ENCODE data around the gene SYF2. TPM values are rescaled to one million over a fixed set of nuclear protein-coding genes. Genes with fewer than 3 reads are reported as not detected.
A peak's percentile ranks its signal among the peaks of the same experiment; 100 is the strongest.
"Not testable (repeated sequence)": the region's sequence is repeated elsewhere in the genome, so short reads cannot be mapped to it uniquely, and the experiment has no call there.

Gene SYF2
- 47.8 and 51.7 TPM in 2 replicates for total RNA-seq

GRCh38 chr1:25232027-25232865, at the start of gene SYF2:
Gene SYF2, minus strand, starts transcription at chr1:25232502. Its CDS starts 35 bp downstream, at chr1:25232467.
- peak; percentile 90 for DNase-seq (ENCODE audit: low read depth)

DNA sequence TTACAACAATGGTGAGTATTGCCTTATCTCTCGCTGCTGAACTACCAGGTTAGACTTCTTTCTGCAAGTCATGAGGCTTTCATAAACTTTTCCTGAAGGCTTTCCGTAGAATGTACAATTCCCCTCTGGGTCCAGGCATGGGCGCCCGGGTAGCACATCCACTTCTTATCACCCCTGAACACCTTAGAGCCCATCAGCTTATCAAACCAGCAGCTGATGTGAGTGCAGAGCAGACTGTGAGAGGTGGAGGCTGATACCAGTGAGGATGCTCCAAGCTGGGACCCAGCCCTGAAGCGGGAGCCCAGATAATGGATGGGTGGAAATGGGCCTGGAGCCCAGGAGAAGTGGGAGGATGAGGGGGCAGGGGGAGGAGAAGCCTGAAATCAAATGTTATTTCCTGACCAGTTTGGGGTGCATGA, 47.4 kb upstream of the SYF2 start:
- DNase-seq (ENCODE audit: low read depth) = not testable (repeated sequence)

GRCh38 chr1:25278790-25279189, 46.5 kb upstream of the SYF2 start:
- not testable (repeated sequence) for DNase-seq (ENCODE audit: low read depth)

DNA sequence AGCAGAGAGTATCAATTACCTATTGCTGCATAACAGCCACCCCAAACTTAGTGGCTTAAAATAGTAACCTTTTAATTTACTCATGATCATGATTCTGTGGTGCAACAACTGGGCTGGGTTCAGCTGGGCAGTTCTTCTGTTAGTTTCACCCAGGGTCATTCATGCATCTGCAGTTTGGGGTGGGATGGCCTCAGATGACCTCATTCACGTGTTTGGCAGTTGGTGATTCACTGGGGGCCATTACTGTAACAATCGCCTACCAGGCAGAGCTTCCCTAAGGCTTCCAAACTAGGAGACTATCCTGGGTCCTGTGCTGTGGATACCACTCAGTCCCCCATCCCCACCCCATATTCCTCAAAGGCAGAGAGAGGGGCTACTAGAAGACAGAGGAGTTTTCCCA, 46.1 kb upstream of the SYF2 start:
- not testable (repeated sequence) for DNase-seq (ENCODE audit: low read depth)

DNA sequence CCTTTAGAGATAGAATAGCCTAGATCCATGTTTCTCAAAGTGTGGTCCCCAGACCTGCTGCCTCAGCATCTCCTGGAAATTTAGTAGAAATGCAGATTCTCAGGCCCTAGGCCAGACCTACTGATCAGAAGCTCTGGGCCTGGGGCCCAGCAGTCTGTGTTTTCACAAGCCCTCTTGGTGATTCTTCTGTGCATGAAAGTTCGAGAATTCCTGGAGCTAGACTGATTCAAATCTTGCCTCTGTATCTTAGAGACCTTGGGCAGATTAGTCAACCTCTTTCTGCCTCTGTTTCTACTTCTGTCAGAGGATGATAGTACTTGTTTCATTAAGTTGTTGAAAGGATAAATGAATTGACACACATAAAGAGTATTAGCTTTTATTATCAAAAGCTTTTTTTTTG, 45.0 kb upstream of the SYF2 start:
- not testable (repeated sequence) for DNase-seq (ENCODE audit: low read depth)

DNA sequence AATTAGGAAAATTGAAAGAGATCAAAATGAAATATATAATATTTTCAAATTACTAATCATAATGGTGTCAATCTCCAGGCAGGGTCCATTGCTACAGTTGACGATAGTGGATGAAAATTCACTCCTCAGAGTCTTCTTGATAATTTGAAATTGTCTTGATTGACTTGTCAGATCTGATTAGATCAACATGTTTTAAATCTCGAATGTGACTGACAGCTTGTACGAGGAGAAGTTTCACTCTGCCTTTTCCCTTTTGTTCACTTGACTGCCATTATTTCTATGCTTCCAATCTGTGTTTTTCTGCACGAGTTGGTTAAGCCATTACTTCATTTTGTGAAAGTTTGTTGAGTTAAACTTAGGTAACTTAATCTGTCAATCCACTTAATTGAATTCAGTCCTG, 43.3 kb upstream of the SYF2 start:
- not testable (repeated sequence) for DNase-seq (ENCODE audit: low read depth)

GRCh38 chr1:25272238-25272637, 39.9 kb upstream of the SYF2 start, which contains the start of gene RHD:
Gene RHD, plus strand, starts transcription at chr1:25272509. Its CDS starts 39 bp downstream, at chr1:25272548.
- not testable (repeated sequence) for DNase-seq (ENCODE audit: low read depth)

DNA sequence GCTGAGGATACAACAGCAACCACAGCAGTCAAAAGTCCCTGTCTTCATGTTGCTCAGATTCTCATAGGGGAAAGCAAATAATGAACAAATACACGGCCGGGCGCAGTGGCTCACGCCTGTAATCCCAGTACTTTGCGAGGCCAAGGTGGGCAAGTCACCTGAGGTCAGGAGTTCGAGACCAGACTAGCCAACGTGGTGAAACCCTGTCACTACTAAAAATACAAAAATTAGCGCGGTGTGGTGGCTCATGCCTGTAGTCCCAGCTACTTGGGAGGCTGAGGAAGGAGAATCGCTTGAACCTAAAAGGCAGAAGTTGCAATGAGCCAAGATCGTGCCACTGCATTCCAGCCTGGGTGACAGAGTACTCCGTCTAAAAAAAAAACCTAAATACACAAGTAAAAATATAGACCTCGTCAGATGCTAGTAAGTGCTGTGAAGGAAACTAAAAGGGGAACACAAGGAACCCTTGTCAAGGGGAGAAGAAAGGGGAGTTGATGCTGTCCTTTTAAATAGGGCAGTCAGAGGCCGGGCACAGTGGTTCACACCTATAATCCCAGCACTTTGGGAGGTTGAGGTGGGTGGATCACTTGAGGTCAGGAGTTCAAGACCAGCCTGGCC, 36.0 kb upstream of the SYF2 start:
- DNase-seq (ENCODE audit: low read depth) = not testable (repeated sequence)

- DNase-seq (ENCODE audit: low read depth) = peak; percentile 58
These were observed 35.2 kb upstream of the SYF2 start for GRCh38 chr1:25267288-25268142.

DNA sequence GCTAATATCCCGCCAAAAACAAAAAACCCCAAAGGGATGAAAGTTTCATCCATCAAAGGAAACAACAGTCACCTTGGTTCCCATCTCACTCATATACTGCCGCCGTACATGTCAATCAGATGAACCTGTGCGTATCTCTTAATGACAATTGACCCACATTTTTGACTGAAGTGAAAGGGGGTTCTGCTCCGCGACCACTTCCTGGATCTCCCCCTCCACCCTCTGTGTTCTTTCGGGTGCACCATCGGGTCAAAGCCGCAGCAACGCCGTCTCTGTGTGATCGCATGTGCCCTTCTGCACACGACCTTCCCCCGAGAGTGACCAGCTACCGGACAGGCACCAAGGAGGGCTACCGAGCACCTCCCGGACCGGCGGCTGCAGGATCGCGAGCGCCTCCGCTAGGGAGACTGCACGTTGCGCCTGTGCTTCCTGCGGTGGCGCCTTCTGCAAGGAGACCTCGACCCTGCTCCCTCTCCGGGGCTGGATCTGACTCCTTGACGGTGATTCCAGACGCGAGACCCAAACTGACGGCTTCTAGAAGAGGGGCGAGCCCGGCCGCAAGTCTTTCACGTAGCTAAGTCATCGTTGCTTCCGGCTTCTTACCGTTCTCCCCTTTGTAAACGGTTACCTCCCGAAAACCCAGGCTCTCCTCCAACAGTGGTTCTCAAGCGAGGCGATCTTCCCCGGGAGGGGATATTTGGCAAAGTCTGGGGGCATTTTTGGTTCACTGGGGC, 34.4 kb upstream of the SYF2 start:
- not testable (repeated sequence) for DNase-seq (ENCODE audit: low read depth)

- DNase-seq (ENCODE audit: low read depth) = not testable (repeated sequence)
These were observed 28.0 kb upstream of the SYF2 start for GRCh38 chr1:25260336-25260735.

- DNase-seq (ENCODE audit: low read depth) = not testable (repeated sequence)
These were observed 27.5 kb upstream of the SYF2 start for GRCh38 chr1:25259813-25260212.

GRCh38 chr1:25257196-25257595, 24.9 kb upstream of the SYF2 start:
- DNase-seq (ENCODE audit: low read depth) = no peak

DNA sequence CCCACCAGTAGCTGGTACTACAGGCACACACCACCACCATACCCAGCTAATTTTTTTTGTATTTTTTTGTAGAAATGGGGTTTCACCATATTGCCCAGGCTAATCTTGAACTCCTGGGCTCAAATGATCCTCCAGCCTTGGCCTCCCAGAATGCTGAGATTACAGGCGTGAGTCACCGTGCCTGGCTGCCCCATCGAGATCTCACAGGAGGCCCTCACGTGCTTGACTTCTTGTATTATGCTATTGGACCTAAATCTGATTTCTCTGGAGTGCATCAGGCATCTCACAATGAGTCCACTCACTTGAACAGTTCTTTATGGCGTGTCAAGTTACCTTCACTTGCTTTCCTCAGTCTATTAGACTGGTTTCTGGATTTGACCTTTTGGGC, 24.3 kb upstream of the SYF2 start:
- DNase-seq (ENCODE audit: low read depth) = no peak

DNA sequence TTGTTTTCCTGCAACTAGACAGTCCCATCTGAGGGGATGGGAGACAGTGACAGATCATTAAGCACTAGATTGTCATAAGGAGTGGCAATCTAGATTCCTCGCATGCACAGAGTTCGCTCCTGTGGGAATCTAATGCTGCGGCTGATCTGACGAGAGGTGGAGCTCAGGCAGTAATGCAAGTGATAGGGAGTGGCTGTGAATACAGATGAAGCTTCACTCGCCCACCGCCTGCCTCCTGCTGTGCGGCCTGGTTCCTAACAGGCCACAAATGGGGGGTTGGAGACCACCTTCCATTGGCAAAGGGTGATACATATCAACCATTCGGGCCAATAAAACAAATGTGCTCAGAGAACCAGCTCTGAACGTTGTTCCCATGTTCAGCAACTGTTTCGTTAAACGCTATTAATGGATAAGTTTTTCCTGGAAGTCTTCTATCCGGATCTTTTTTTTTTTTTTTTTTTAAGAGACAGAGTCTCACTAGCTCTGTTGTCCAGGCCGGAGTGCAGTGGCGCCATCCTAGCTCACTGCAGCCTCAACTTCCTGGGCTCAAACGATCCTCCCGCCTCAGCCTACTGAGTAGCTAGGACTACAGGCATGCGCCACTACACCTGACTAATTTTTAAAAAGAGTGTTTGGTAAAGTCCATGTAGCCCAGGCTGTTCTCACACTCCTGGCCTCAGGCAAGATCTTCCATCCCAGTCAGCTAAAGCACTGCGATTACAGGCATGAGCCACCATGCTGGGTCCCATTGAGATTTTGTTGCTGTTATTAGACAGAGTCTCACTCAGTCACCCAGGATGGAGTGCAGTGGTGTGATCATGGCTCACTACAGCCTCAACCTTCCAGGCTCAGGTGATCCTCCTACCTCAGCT, 23.6 kb upstream of the SYF2 start:
- DNase-seq (ENCODE audit: low read depth) = no peak

GRCh38 chr1:25253911-25254310, 21.6 kb upstream of the SYF2 start:
- DNase-seq (ENCODE audit: low read depth) = peak; percentile 42

DNA sequence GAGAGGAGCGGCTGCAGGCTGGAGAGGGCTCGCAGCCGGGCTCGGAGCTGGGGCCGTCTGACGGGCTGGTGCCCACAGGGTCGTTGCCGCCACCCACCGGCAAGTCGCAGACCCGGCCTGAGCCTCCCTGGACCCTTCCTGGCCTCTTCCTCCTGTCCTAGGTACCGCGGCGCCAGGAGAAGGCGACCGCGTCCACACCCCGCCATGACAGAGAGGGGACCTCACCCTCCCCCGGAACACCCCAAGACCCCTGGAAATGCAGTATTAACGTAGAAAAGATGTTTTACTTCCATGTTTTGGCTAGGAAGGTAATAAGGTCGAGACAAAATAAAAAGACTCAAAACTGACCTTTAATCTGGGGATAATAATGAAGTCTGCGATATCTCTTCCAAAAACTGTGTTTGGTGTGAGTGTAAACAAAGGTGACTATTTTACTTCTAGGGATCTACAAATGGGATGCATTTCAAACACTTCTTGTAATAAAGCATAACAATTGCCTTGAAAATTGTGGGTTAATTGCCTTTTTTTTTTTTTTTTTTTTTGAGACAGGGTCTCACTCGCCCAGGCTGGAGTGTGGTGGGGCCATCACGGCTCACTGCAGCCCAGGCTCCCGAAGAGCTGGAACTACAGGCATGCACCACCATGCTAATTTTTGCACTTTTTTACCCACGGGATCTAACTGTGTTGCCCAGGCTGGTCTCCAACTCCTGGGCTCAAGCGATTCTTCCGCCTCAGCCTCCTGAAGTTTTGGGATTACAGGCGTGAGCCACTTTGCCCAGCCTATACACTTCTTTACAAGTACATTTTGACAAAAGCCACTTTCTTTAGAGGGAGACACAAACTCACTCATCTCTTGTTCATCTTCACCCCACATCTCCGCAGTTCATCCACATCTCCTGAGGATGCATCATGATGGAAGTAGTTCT, 15.8 kb upstream of the SYF2 start:
- DNase-seq (ENCODE audit: low read depth) = no peak

DNA sequence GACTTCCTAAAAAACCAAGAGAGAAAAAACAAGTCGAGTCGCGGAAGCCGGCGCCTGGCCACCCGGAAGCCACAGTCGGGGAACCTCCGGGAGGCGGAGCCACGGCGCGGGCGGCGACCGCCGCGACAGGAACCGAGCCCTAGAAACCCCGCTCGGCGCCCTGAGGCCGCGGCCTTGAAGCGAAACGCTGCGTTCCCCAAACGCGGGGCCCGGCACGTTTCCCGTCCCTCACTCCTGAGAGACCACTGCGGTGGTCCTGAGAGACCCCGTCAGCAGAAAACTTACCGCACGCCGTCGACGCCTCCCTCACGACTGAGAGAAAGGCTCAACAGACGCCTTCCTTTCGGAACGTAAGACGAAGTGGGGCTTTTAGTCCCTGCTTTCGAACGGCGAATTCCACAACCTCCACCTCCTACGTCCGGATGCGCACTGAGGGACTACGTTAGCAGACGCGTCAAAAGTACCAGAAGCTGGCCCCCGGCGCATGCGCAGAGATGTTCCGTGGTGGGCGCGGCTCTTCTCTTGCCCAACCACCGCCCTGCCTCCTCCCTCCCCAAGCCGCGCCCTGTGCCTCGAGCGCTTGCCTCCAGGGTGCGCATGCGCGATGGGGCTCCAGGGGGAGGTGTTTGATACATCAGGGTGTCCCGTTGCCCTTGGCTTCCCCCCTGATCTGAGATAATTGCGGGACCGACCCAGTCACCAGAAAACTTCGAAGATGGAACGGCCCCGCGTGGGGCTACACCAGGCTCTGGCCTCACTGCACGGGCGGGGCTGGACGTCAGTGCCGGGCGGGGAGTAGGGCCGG, 14.9 kb upstream of the SYF2 start, which contains the start of gene RSRP1:
Gene RSRP1 (minus strand): TSS at position 431 of the 805 bp plus-strand sequence. CDS start 491 bp downstream, outside the sequence.
- DNase-seq (ENCODE audit: low read depth) = peak; percentile 89

Measured in renal cortical epithelial cell (primary cell).